Right lobe of liver (tissue), 6 donors: ENCODE results near the gene WIPF2. TPM values are rescaled to one million over a fixed set of nuclear protein-coding genes. Genes with fewer than 3 reads are reported as not detected.

Experiments
- ATAC-seq, 4 donors: fragments of 200-7000 bp; cut with Tn5 transposase; one replicate each; pipeline ENCODE4 v1.9.1; 2020; ENCODE audit warnings: mild to moderate bottlenecking in 4 of 4, moderate library complexity in 4 of 4
- DNase-seq, 3 donors: peaks; one replicate each; pipeline ENCODE4 v3.0.0-alpha.2; 2020
- H3K27ac ChIP-seq, 3 donors: fragments of 200-600 bp; one replicate each; pipeline ENCODE4 v1.8.0; 2022
- H3K27me3 ChIP-seq, 2 donors: fragments of 200-600 bp; one replicate each; pipeline ENCODE4 v1.8.0; 2022
- H3K36me3 ChIP-seq, 4 donors: fragments of 200-600 bp; sonication (generic) in 1 of 4; one replicate each; pipeline versions ENCODE4 v1.5.1 to v1.8.0; 2017 to 2022; ENCODE audit warnings: control low read depth in 1 of 4
- H3K4me1 ChIP-seq, 4 donors: fragments of 200-600 bp; sonication (generic) in 1 of 4; one replicate each; pipeline versions ENCODE4 v1.5.1 to v1.8.0; 2017 to 2022; ENCODE audit warnings: control low read depth in 1 of 4
- H3K4me3 ChIP-seq, 3 donors: fragments of 200-600 bp; one replicate each; pipeline ENCODE4 v1.8.0; 2022
- H3K9me3 ChIP-seq, 4 donors: fragments of 200-600 bp; sonication (generic) in 1 of 4; one replicate each; pipeline versions ENCODE4 v1.5.1 to v1.8.0; 2017 to 2022; ENCODE audit warnings: control low read depth in 1 of 4
- POLR2A ChIP-seq: fragments of 450-650 bp; IDR thresholded peaks from one replicate; pipeline ENCODE4 v1.6.1; 2017; ENCODE audit warnings: antibody characterized with exemption, mild to moderate bottlenecking
- WGBS: methylation state at CpG from one replicate; pipeline ENCODE4 v1.1.6; 2018; ENCODE audit warnings: low coverage, low lambda C conversion rate; ENCODE audit not compliant: insufficient coverage; ENCODE audit errors: missing lambda C conversion rate; 5-methylcytosine and 5-hydroxymethylcytosine counted together
- intact Hi-C, 2 donors: fragments of 100-400 bp; cut with DNase I; formaldehyde crosslinking; loops; one replicate each; pipeline versions ENCODE4 v1.11.2 to v1.14.1; 2022
- total RNA-seq, 6 experiments: library from RNA; depleted of rRNA in 2 of 6; stranded (reverse); fragments of >200 nt in 2 of 6; fragmentation: NEBNext Ultra II Directional in 3 of 6; extraction: Animal tissue kit (Norgen Biotek cat#: 25700) in 3 of 6; gene quantifications; one replicate each; pipeline versions ENCODE4 v1.1.0 to v1.2.4, GENCODE V29; 2016 to 2023
- TF ChIP-seq, protein P1 (sequence below), 4 donors: fragments of 200-600 bp in 3 of 4; fragments of 450-650 bp in 1 of 4; IDR thresholded peaks; one replicate each; pipeline versions ENCODE4 v1.5.1 to v1.8.0; 2016 to 2022; ENCODE audit warnings: antibody characterized with exemption in 4 of 4, mild to moderate bottlenecking in 2 of 4
- donor health status: DM: no; HTN: yes; CAD: no.
- donor health status: DM: no; HTN: no; CAD: no.
- donor health status: DM: no; HTN: no; CAD: no.
- donor health status: DM: no; HTN: yes; CAD: no.
- donor health status: DM: no; HTN: yes; CAD: no.

Gene WIPF2
- total RNA-seq, 6 experiments from 2014 or later: 7.0 to 12.1 (median 9.0) TPM

DNA sequence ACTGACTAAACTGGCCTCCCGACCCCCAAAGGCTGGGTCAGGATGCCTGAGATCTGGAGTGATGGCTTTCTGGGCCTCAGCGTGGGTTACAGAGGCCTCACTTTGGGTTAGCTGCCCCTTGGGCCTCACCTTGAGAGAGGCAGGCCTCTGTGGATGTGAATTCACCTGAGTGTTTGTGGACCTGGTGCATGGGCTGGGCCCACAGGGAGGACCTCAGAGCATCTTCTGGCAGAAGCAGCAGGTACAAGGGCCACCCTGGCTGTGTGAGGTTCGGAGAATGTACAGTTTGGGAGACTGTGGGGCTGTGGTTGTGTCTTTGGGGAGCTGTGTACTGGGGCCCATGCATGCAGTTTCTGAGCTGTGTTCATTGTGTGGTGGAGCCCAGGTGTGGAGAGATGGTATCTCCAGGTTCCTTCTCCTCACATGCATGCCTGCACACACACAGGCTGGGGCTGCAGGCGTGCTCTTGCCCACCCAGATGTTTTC is 108.2 kb downstream of the WIPF2 start:
- Histone ChIP-seq H3K4me1 (peaks cover 5 to 90% (median 62%) of the 10 kb centered on the region in 4 donors), H3K36me3 (no peaks in the 10 kb centered on the region), H3K27me3 (no peaks in the 10 kb centered on the region), H3K27ac (peak overlapping the region; percentile 78 to 87 (median 86)), H3K9me3 (no peaks in the 10 kb centered on the region), H3K4me3 (peak overlapping the region in 2 of 3 donors; percentile 25 to 31)
- ATAC-seq: no peak
- peak in 1 of 3 donors; percentile 13 for DNase-seq
- TF ChIP-seq, protein P1, sequence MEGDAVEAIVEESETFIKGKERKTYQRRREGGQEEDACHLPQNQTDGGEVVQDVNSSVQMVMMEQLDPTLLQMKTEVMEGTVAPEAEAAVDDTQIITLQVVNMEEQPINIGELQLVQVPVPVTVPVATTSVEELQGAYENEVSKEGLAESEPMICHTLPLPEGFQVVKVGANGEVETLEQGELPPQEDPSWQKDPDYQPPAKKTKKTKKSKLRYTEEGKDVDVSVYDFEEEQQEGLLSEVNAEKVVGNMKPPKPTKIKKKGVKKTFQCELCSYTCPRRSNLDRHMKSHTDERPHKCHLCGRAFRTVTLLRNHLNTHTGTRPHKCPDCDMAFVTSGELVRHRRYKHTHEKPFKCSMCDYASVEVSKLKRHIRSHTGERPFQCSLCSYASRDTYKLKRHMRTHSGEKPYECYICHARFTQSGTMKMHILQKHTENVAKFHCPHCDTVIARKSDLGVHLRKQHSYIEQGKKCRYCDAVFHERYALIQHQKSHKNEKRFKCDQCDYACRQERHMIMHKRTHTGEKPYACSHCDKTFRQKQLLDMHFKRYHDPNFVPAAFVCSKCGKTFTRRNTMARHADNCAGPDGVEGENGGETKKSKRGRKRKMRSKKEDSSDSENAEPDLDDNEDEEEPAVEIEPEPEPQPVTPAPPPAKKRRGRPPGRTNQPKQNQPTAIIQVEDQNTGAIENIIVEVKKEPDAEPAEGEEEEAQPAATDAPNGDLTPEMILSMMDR (IDR thresholded peaks at IDR 0.05): no peak
- TF ChIP-seq POLR2A: no peak
- intact Hi-C loops: no loop called here
- WGBS: no CpG with 5 or more reads among the region's 4 CpGs

DNA sequence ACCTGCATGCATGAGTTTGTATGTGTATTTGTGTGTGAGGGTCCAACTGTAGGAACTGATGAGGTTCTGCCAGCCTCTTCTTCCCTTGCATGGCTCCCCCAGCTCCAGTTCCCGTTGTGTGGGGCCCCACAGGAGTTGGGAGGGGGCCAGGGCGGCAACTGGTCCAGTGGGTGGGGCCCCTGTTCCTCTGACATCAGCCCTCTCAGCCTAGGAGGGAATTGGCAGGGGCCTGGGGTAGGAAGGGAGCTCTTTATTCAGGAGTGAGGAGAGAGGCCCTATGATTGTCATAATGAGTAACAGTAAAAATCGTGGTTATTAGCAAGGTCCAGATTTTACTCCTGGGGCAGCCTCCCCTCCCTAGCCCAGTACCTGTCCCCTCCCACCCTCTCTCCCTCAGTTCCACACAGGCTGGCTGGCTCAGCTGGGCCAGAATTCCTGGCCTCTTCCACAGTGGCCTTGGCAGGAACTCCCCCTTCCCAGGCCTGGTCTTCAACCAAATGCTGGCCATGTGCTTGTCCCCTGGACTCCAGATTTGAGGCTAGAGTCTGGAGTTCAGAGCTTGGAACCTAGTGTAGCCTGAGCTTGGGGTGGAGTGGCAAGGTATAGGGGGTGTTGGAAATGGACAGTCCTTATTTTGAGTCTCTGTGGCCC is 108.8 kb downstream of the WIPF2 start:
- Histone ChIP-seq H3K9me3 (no peaks in the 10 kb centered on the region), H3K4me1 (peaks cover 5 to 90% (median 65%) of the 10 kb centered on the region in 4 donors), H3K27ac (peak overlapping the region in 2 of 3 donors; percentile 86 to 87), H3K4me3 (peak overlapping the region in 1 of 3 donors; percentile 31), H3K36me3 (no peaks in the 10 kb centered on the region), H3K27me3 (no peaks in the 10 kb centered on the region)
- WGBS: 0% methylated on average over 3 of the region's 3 CpGs
- DNase-seq (peak in 1 of 3 donors; percentile 48), ATAC-seq (no peak)
- no peak for TF ChIP-seq POLR2A
- TF ChIP-seq, protein P1 (IDR thresholded peaks at IDR 0.05): no peak
- intact Hi-C loops: no loop called here

DNA sequence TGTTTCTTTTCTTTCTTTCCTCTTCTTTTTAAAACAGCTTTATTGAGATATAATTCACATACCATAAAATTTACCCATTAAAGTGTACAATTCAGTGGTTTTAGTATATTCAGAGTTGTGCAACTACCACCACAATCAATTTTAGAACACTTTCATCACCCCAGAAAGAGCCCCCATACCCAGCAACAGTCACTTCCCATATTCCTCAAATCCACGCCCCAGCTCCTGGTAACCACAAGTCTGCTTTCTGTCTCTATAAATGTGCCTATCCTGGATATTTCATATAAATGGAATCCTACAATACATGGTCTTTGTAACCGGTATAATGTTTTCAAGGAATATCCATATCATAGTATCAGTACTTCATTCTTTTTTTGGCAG is 109.3 kb downstream of the WIPF2 start:
- DNase-seq: no peak
- H3K27ac ChIP-seq: peak overlapping the region in 1 of 3 donors; percentile 86
- intact Hi-C loops: no loop called here
- peaks cover 5 to 91% (median 66%) of the 10 kb centered on the region in 4 donors for H3K4me1 ChIP-seq
- H3K36me3 ChIP-seq: no peaks in the 10 kb centered on the region
- TF ChIP-seq, protein P1 (IDR thresholded peaks at IDR 0.05): no peak
- no peak for TF ChIP-seq POLR2A
- 76% methylated on average over 2 of the region's 2 CpGs for WGBS
- H3K9me3 ChIP-seq: no peaks in the 10 kb centered on the region
- H3K4me3 ChIP-seq: no peak overlapping the region
- no peaks in the 10 kb centered on the region for H3K27me3 ChIP-seq
- no peak for ATAC-seq

DNA sequence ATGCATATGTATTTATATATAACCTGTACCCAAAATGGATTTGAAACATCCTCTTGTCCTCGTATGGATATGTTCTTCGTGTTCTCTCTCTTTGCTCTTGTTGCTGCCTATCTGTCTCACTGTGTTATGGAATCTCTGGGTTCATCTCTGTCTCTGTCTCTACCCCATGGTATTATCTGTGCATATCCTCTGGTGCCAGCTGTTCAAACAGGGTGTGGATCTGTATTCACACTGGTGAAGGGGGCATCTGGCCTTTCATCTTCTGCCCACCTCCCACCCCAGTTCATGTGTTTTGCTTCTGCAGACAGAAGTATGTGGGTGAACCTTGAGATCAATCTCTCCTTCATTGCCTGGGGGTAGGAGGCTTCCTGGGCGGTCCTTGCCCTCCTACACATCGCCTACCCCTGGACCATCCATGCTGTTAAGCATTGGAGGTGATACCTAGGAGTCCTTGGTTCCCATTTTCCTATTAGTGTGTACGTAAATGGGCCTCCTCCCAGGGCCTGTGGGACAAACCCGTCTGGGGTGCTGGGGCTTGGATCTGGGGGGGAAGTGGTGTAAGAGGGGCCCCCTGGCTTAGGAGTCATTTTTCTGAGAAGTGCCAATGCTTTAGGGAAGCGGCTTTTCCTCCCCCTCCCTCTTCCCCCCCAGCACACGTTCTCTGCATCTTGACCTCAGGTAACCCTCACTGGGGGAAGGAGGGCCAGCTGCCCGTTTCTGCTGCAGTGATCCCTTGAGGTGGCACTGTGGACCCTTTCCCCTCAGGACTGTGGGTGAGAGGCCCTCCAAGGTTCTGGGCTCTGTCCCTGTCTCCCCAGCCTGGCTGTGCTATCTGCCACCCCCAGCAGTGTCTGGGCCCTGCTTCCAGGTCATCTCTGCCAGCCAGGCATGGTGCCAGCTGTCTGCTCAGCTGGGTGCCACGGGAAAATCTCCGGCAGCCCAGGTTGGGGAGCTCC is 111.0 kb downstream of the WIPF2 start:
- H3K36me3 ChIP-seq: no peaks in the 10 kb centered on the region
- intact Hi-C loops: no loop called here
- H3K27me3 ChIP-seq: no peaks in the 10 kb centered on the region
- H3K4me1 ChIP-seq: peaks cover 7 to 100% (median 72%) of the 10 kb centered on the region in 4 donors
- H3K27ac ChIP-seq: peak overlapping the region; percentile 34 to 79 (median 73)
- 12% methylated on average over 8 of the region's 11 CpGs for WGBS
- H3K4me3 ChIP-seq: peak overlapping the region in 2 of 3 donors; percentile 0 to 19
- no peak for TF ChIP-seq POLR2A
- TF ChIP-seq, protein P1 (IDR thresholded peaks at IDR 0.05): no peak
- no peaks in the 10 kb centered on the region for H3K9me3 ChIP-seq
- DNase-seq (peak; percentile 89 to 92 (median 92)), ATAC-seq (peak; percentile 2 to 23 (median 12))
